HG03159 (cell line): Measurements from ENCODE around the gene RYR1.
"Not testable (repeated sequence)": the region's sequence is repeated elsewhere in the genome, so short reads cannot be mapped to it uniquely, and the experiment has no call there.

Source experiments
- ATAC-seq: cut with Tn5 transposase; IDR thresholded peaks from one replicate; pipeline ENCODE4 v1.9.1; 2021; ENCODE audit warnings: mild to moderate bottlenecking, moderate library complexity; ENCODE audit not compliant: unreplicated experiment

The RYR1 gene

GRCh38 chr19:38425810-38426466 is 7.6 kb upstream of the RYR1 start, which contains the start of gene RASGRP4:
Gene RASGRP4, minus strand, starts transcription at chr19:38426219. Its CDS starts 128 bp downstream, at chr19:38426091.
- no peak for ATAC-seq

GRCh38 chr19:38427035-38427677 is 6.3 kb upstream of the RYR1 start:
- not testable (repeated sequence) for ATAC-seq

GRCh38 chr19:38429055-38429810 is 4.3 kb upstream of the RYR1 start:
- no peak for ATAC-seq

GRCh38 chr19:38429811-38430156 is 3.7 kb upstream of the RYR1 start:
- no peak for ATAC-seq

GRCh38 chr19:38430931-38431330 is 2.6 kb upstream of the RYR1 start:
- ATAC-seq: no peak

- ATAC-seq: no peak
Observed at GRCh38 chr19:38434549-38435051, 1.1 kb downstream of the RYR1 start.

- ATAC-seq: no peak
Observed at GRCh38 chr19:38437295-38437694, 3.8 kb downstream of the RYR1 start.

- no peak for ATAC-seq
Observed at GRCh38 chr19:38437917-38438316, 4.4 kb downstream of the RYR1 start.

GRCh38 chr19:38440592-38440991 is 7.1 kb downstream of the RYR1 start:
- no peak for ATAC-seq

GRCh38 chr19:38441657-38442348 is 8.3 kb downstream of the RYR1 start:
- ATAC-seq: no peak

- ATAC-seq: no peak
Observed at GRCh38 chr19:38442736-38443135, 9.2 kb downstream of the RYR1 start.

GRCh38 chr19:38443458-38443999 is 10.0 kb downstream of the RYR1 start:
- no peak for ATAC-seq

GRCh38 chr19:38444026-38444425 is 10.5 kb downstream of the RYR1 start:
- no peak for ATAC-seq

- ATAC-seq: no peak
Observed at GRCh38 chr19:38445362-38445761, 11.9 kb downstream of the RYR1 start.

- no peak for ATAC-seq
Observed at GRCh38 chr19:38448225-38448624, 14.7 kb downstream of the RYR1 start.

- no peak for ATAC-seq
Observed at GRCh38 chr19:38449518-38449917, 16.0 kb downstream of the RYR1 start.

- no peak for ATAC-seq
Observed at GRCh38 chr19:38451036-38451435, 17.5 kb downstream of the RYR1 start.

GRCh38 chr19:38451629-38452028 is 18.1 kb downstream of the RYR1 start:
- no peak for ATAC-seq

- no peak for ATAC-seq
Observed at GRCh38 chr19:38452430-38453366, 19.2 kb downstream of the RYR1 start.

- ATAC-seq: no peak
Observed at GRCh38 chr19:38453596-38453995, 20.1 kb downstream of the RYR1 start.
